AG08395 (cell line): ENCODE results near the gene SHISA8.

Source experiments
- DNase-seq: peaks from one replicate; pipeline ENCODE4 v3.0.0; 2012; ENCODE audit warnings: mixed read lengths, low spot score

Gene SHISA8

GRCh38 chr22:41913842-41914534 lies 886 bp downstream of the SHISA8 start:
- DNase-seq: no peak

GRCh38 chr22:41913040-41913719 lies 1.7 kb downstream of the SHISA8 start:
- no peak for DNase-seq

- DNase-seq: no peak
Measured at GRCh38 chr22:41912338-41913039, 2.4 kb downstream of the SHISA8 start.

- no peak for DNase-seq
Measured at GRCh38 chr22:41911001-41911611, 3.8 kb downstream of the SHISA8 start.

GRCh38 chr22:41910050-41911000 lies 4.5 kb downstream of the SHISA8 start:
- peak; percentile 56 for DNase-seq

- no peak for DNase-seq
Measured at GRCh38 chr22:41909310-41910049, 5.4 kb downstream of the SHISA8 start.

- no peak for DNase-seq
Measured at GRCh38 chr22:41908411-41909309, 6.2 kb downstream of the SHISA8 start.

- no peak for DNase-seq
Measured at GRCh38 chr22:41907436-41908401, 7.2 kb downstream of the SHISA8 start.

GRCh38 chr22:41906822-41907221 lies 8.1 kb downstream of the SHISA8 start:
- DNase-seq: no peak

- DNase-seq: no peak
Measured at GRCh38 chr22:41905411-41906202, 9.3 kb downstream of the SHISA8 start.

GRCh38 chr22:41904450-41905410 lies 10.1 kb downstream of the SHISA8 start:
- no peak for DNase-seq

- no peak for DNase-seq
Measured at GRCh38 chr22:41902932-41903421, 11.9 kb downstream of the SHISA8 start.

GRCh38 chr22:41902016-41902415 lies 12.9 kb downstream of the SHISA8 start:
- DNase-seq: no peak

- DNase-seq: no peak
Measured at GRCh38 chr22:41900652-41901312, 14.1 kb downstream of the SHISA8 start.

GRCh38 chr22:41899992-41900651 lies 14.8 kb downstream of the SHISA8 start:
- DNase-seq: no peak
